Lower lobe of right lung (tissue), 2 donors: ENCODE results near the gene SYS1. TPM values are rescaled to one million over a fixed set of nuclear protein-coding genes. Genes with fewer than 3 reads are reported as not detected.

Experiments used
- ATAC-seq, 2 donors: fragments of 200-7000 bp; cut with Tn5 transposase; one replicate each; pipeline ENCODE4 v1.9.1; 2020 to 2022; ENCODE audit warnings: mild to moderate bottlenecking in 2 of 2, moderate library complexity in 2 of 2
- DNase-seq: peaks from one replicate; pipeline ENCODE4 v3.0.0-alpha.2; 2020
- H3K27ac ChIP-seq: fragments of 200-600 bp; one replicate; pipeline ENCODE4 v1.8.0; 2022
- H3K27me3 ChIP-seq: fragments of 200-600 bp; one replicate; pipeline ENCODE4 v1.8.0; 2022; ENCODE audit warnings: low read depth
- H3K36me3 ChIP-seq: fragments of 200-600 bp; one replicate; pipeline ENCODE4 v1.8.0; 2022; ENCODE audit warnings: mild to moderate bottlenecking
- H3K4me1 ChIP-seq: fragments of 200-600 bp; one replicate; pipeline ENCODE4 v1.8.0; 2022
- H3K4me3 ChIP-seq: fragments of 200-600 bp; one replicate; pipeline ENCODE4 v1.8.0; 2022; ENCODE audit warnings: mild to moderate bottlenecking
- H3K9me3 ChIP-seq: fragments of 200-600 bp; one replicate; pipeline ENCODE4 v1.8.0; 2022
- intact Hi-C: fragments of 100-400 bp; cut with DNase I; formaldehyde crosslinking; loops from one replicate; pipeline ENCODE4 v1.11.0; 2022
- total RNA-seq: library from RNA; stranded (reverse); fragmentation: NEBNext Ultra II Directional; extraction: Animal tissue kit (Norgen Biotek cat#: 25700); gene quantifications from one replicate; pipeline ENCODE4 v1.2.1, GENCODE V29; 2021
- TF ChIP-seq, protein P1 (sequence below): fragments of 200-600 bp; IDR thresholded peaks from one replicate; pipeline ENCODE4 v1.8.0; 2022; ENCODE audit warnings: antibody characterized with exemption, mild to moderate bottlenecking
- donor health status: DM: no; HTN: yes; CAD: no; lungs with severe emphysema.

Gene SYS1
- total RNA-seq, 1 donor from 2014 or later: 69.3 TPM

DNA sequence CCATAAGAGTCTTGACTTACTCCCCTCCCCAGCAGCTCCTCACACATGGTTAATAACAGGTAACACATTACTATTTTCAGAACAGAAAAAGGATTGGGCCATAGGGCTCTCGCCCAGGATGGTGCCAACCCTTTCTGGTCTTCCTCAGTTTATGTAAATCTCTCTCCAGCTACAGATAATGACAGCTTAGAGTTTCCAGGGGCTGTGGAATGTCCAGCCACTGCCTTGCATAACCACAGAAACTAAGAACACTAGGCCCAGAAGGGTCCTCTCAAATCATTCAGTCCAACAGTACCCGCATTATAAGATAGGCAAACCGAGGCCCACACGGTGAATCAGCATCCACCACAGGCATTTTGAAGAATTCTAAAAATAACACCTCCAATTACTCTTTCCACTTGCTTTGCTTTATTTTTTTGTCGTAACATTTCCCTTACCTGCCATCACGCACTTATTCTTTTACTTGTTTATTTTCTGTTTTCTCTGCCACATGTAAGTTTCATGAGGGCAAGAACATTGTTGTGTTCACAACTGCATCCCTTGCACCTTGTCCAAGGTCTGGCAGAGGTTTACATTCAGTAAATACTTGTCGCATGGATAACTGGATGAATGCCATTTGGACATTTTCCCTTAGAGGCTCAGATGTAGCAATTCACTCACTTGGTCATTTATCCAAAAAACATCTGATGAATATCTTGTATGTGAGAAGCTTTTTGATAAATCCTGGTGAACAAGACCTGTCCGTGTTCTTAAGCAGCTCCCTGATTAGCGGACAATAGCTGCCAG lies 8.3 kb upstream of the SYS1 start:
- Histone ChIP-seq H3K9me3 (no peaks in the 10 kb centered on the region), H3K27me3 (no peaks in the 10 kb centered on the region), H3K4me3 (no peak overlapping the region), H3K27ac (no peak overlapping the region), H3K4me1 (peaks cover 26% of the 10 kb centered on the region), H3K36me3 (no peaks in the 10 kb centered on the region)
- intact Hi-C loops: no loop called here
- TF ChIP-seq, protein P1, sequence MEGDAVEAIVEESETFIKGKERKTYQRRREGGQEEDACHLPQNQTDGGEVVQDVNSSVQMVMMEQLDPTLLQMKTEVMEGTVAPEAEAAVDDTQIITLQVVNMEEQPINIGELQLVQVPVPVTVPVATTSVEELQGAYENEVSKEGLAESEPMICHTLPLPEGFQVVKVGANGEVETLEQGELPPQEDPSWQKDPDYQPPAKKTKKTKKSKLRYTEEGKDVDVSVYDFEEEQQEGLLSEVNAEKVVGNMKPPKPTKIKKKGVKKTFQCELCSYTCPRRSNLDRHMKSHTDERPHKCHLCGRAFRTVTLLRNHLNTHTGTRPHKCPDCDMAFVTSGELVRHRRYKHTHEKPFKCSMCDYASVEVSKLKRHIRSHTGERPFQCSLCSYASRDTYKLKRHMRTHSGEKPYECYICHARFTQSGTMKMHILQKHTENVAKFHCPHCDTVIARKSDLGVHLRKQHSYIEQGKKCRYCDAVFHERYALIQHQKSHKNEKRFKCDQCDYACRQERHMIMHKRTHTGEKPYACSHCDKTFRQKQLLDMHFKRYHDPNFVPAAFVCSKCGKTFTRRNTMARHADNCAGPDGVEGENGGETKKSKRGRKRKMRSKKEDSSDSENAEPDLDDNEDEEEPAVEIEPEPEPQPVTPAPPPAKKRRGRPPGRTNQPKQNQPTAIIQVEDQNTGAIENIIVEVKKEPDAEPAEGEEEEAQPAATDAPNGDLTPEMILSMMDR: no peak
- DNase-seq (no peak), ATAC-seq (no peak)

DNA sequence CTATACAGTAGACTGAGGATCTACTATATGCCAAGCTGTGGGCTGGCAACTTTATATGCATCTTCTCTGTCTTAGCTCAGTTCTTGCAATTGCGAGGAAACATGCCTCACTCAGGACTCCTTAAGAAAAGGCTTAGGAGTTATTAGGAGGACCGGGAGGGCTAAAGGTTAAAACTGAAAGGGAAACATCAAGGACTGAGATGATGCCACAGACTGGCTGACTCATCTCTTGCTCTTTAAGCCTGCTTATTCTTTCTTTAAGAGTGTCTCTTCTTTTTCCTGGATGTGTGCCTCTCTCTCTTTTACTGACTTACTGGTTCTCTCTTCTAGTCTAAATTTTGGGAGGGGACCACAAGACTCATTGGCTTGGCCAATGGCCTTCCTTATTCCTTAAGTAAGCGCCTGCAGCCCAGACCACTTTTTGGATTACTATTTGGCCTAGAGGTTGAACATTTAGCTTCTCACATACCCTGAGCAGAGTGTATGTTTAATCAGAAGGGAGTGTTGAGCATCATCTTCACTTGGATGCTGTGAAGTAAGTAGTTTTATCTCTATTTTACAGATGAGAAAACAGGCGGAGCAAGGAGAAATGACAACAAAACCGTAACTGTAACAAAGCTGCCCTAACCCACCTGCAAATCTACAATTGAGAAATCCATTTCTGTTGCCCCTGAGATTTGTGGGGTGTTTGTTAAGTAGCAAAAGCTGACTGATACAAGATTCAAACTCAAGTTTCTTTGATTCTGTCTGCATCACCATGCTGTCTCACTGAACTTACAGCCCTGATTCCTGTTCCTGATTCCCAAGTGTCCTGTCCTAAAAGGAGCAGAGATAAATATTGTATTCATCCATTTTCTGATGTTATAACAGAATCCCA lies 7.5 kb upstream of the SYS1 start:
- TF ChIP-seq, protein P1: no peak

GRCh38 chr20:45358282-45359068 lies 4.5 kb upstream of the SYS1 start:
- DNase-seq: peak; percentile 88
- ATAC-seq: peak; percentile 69 to 70
- Histone ChIP-seq H3K4me3 (no peak overlapping the region), H3K27me3 (no peaks in the 10 kb centered on the region), H3K9me3 (no peaks in the 10 kb centered on the region), H3K4me1 (peaks cover 57% of the 10 kb centered on the region), H3K36me3 (no peaks in the 10 kb centered on the region), H3K27ac (peak overlapping the region; percentile 92)
- intact Hi-C loops: no loop called here
- TF ChIP-seq, protein P1: no peak

More for the DNA sequence above, 7.5 kb upstream of the SYS1 start:
- ATAC-seq (no peak), DNase-seq (no peak)
- Histone ChIP-seq H3K27me3 (no peaks in the 10 kb centered on the region), H3K9me3 (no peaks in the 10 kb centered on the region), H3K27ac (no peak overlapping the region), H3K4me1 (peaks cover 34% of the 10 kb centered on the region), H3K4me3 (no peak overlapping the region), H3K36me3 (no peaks in the 10 kb centered on the region)
- intact Hi-C loops: no loop called here

DNA sequence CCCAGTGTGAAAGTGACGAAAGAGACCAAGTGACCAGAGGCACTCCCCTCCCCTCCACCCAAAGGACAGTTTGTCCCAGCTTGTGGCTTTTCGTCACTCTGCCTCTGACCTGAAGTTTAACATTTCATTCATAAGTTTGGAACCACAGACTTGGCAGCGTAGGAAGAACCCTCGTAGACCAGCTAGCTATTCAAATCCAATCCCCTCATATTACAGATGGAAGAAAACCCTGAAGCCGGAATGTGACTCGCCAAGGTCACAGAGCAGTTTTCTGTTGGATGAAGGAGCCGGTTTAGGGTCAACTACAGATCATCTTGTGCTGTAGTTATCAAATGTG lies 3.9 kb upstream of the SYS1 start:
- Histone ChIP-seq H3K9me3 (no peaks in the 10 kb centered on the region), H3K27me3 (no peaks in the 10 kb centered on the region), H3K36me3 (no peaks in the 10 kb centered on the region), H3K4me3 (no peak overlapping the region), H3K4me1 (peaks cover 62% of the 10 kb centered on the region), H3K27ac (peak overlapping the region; percentile 92)
- ATAC-seq: peak; percentile 57 to 68
- TF ChIP-seq, protein P1: no peak
- intact Hi-C loops: no loop called here
- peak; percentile 81 for DNase-seq
